B cell (primary cell): ENCODE data around the gene HNRNPLL.

Source experiments
- EZH2 ChIP-seq: IDR thresholded peaks from 2 replicates; pipeline ENCODE4 v1.6.1; 2012; ENCODE audit warnings: borderline replicate concordance, low read depth, mild to moderate bottlenecking, moderate library complexity, low read length; ENCODE audit not compliant: insufficient read depth, poor library complexity, severe bottlenecking
- TF ChIP-seq, protein P1 (sequence below): fragments of 200-600 bp; IDR thresholded peaks from one replicate; pipeline ENCODE4 v1.8.0; 2022; ENCODE audit warnings: antibody characterized with exemption, mild to moderate bottlenecking

DNA sequence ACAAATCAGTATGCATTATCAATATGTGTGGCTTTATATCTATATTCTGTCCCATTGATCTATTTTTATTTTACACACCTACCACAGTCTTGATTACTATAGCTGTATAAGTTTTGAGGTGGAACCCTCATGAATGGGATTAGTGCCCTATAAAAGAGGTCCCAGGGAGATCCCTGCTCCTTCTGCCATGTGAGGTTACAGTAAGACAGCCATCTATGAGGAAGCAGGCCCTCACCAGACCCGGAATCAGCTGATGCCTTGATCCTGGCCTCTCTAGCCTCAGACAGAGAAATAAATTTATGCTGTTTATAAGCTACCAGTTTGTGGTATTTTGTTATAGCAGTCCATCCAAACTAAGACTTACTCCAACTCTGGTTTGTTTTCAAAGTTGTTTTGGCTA, 54.9 kb downstream of the HNRNPLL start:
- TF ChIP-seq, protein P1, sequence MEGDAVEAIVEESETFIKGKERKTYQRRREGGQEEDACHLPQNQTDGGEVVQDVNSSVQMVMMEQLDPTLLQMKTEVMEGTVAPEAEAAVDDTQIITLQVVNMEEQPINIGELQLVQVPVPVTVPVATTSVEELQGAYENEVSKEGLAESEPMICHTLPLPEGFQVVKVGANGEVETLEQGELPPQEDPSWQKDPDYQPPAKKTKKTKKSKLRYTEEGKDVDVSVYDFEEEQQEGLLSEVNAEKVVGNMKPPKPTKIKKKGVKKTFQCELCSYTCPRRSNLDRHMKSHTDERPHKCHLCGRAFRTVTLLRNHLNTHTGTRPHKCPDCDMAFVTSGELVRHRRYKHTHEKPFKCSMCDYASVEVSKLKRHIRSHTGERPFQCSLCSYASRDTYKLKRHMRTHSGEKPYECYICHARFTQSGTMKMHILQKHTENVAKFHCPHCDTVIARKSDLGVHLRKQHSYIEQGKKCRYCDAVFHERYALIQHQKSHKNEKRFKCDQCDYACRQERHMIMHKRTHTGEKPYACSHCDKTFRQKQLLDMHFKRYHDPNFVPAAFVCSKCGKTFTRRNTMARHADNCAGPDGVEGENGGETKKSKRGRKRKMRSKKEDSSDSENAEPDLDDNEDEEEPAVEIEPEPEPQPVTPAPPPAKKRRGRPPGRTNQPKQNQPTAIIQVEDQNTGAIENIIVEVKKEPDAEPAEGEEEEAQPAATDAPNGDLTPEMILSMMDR, result no peak
- TF ChIP-seq EZH2, result no peak
